ENCODE measurements around the gene HMOX1. TPM values are rescaled to one million over a fixed set of nuclear protein-coding genes. Genes with fewer than 3 reads are reported as not detected.
A peak's percentile ranks its signal among the peaks of the same experiment; 100 is the strongest.

HMOX1 gene
- total and polyA plus RNA-seq, 5 donors from 2014 or later: 0.93 to 2.9 (median 1.7) TPM; not detected in 1

DNA sequence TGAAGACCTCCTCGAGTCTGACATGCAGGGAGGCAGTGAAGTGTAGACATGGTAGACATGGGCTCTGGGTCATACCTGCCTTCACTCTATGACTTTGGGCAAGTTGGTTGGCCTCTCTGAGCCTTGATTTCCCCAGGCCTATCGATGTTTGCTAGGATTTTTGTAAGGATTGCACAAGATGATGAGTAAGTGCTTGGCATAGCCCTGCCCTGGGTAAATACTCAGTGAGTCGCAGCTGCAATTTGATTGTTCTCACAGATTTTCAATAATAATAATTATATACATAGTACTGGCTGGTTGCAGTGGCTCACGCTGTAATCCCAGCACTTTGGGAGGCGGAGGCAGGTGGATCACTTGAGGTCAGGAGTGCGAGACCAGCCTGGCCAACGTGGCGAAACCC, 37.2 kb downstream of the HMOX1 start:
- no peaks in the 10 kb centered on the region for H3K27me3 ChIP-seq (ENCODE audit: control insufficient read depth, insufficient read depth, low read length)
- DNase-seq (no peak), ATAC-seq (ENCODE audit: low read depth in 2 of 2) (no peak)
- H3K36me3 ChIP-seq (ENCODE audit: control insufficient read depth, insufficient read depth, low read length): peaks cover 93% of the 10 kb centered on the region
- no peaks in the 10 kb centered on the region for H3K27me3 Mint-ChIP-seq
- H3K27ac Mint-ChIP-seq: no peak overlapping the region
- H3K27ac ChIP-seq (ENCODE audit: insufficient read depth, low read length, poor library complexity, severe bottlenecking): no peak overlapping the region
- no peak overlapping the region for H3K4me3 ChIP-seq (ENCODE audit: low read depth, low read length)
- H3K4me3 Mint-ChIP-seq: no peak overlapping the region
- peaks cover 0 to 2% (median 0%) of the 10 kb centered on the region in 4 donors for H3K4me1 Mint-ChIP-seq
- H3K9me3 ChIP-seq (ENCODE audit: control insufficient read depth in 2 of 2, low read length in 2 of 2): no peaks in the 10 kb centered on the region
- no peaks in the 10 kb centered on the region for H3K4me1 ChIP-seq (ENCODE audit: control insufficient read depth, insufficient read depth, low read length, poor library complexity, severe bottlenecking)
- H3K36me3 Mint-ChIP-seq: peaks cover 51% of the 10 kb centered on the region
- H3K9me3 Mint-ChIP-seq: no peaks in the 10 kb centered on the region

DNA sequence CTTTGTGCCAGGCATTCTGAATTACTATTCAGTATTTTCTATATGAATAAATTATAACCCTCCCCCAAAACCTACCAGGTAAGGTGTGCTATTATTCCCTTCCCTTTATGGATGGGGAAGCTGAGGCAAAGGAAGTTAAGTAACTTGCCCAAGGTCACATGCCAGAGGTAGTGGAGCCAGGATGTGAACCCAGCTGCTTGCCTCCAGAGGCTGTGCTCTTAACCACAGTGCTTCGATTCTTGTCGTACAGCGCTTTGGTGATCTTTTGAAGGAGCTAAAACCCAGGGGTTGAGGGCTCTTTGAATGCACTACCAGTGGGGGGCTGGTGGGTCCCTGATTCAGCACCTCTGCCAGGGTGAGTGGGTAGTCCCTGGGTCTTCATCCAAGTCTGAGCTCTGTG, 37.8 kb downstream of the HMOX1 start:
- H3K36me3 ChIP-seq (ENCODE audit: control insufficient read depth, insufficient read depth, low read length): peaks cover 93% of the 10 kb centered on the region
- Mint-ChIP-seq H3K36me3 (peaks cover 48% of the 10 kb centered on the region), H3K9me3 (no peaks in the 10 kb centered on the region), H3K4me3 (no peak overlapping the region), H3K4me1 (peaks cover 0 to 2% (median 0%) of the 10 kb centered on the region in 4 donors), H3K27ac (no peak overlapping the region), H3K27me3 (no peaks in the 10 kb centered on the region)
- no peak overlapping the region for H3K4me3 ChIP-seq (ENCODE audit: low read depth, low read length)
- no peak for DNase-seq
- H3K27me3 ChIP-seq (ENCODE audit: control insufficient read depth, insufficient read depth, low read length): no peaks in the 10 kb centered on the region
- H3K27ac ChIP-seq (ENCODE audit: insufficient read depth, low read length, poor library complexity, severe bottlenecking): no peak overlapping the region
- H3K4me1 ChIP-seq (ENCODE audit: control insufficient read depth, insufficient read depth, low read length, poor library complexity, severe bottlenecking): no peaks in the 10 kb centered on the region
- ATAC-seq (ENCODE audit: low read depth in 2 of 2): no peak
- no peaks in the 10 kb centered on the region for H3K9me3 ChIP-seq (ENCODE audit: control insufficient read depth in 2 of 2, low read length in 2 of 2)

DNA sequence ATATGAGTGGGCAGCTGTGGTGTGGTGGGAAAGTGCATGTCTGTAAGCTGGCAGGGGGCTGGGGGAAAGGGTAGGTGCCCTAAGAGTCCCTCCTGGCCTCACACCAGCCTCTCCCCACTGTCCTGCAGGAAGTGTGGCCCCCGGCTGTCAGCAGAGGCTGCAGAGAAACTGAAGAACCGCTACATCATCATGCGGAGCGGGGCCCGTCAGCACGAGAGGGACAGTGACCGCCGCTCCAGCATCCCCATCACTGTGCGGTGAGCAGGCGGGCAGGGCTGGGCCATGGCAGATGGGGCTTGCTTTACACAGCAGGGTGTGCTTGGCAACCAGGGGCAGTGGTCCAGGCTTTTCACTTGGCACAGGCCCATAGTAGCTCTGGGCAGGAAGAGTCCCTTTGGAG, 38.9 kb downstream of the HMOX1 start:
- ATAC-seq (ENCODE audit: low read depth in 2 of 2) (no peak), DNase-seq (no peak)
- Histone ChIP-seq H3K4me3 (ENCODE audit: low read depth, low read length) (no peak overlapping the region), H3K36me3 (ENCODE audit: control insufficient read depth, insufficient read depth, low read length) (peaks cover 95% of the 10 kb centered on the region), H3K9me3 (ENCODE audit: control insufficient read depth in 2 of 2, low read length in 2 of 2) (no peaks in the 10 kb centered on the region), H3K27me3 (ENCODE audit: control insufficient read depth, insufficient read depth, low read length) (no peaks in the 10 kb centered on the region), H3K27ac (ENCODE audit: insufficient read depth, low read length, poor library complexity, severe bottlenecking) (no peak overlapping the region), H3K4me1 (ENCODE audit: control insufficient read depth, insufficient read depth, low read length, poor library complexity, severe bottlenecking) (no peaks in the 10 kb centered on the region)
- Mint-ChIP-seq H3K27ac (no peak overlapping the region), H3K4me3 (no peak overlapping the region), H3K27me3 (no peaks in the 10 kb centered on the region), H3K36me3 (peaks cover 53% of the 10 kb centered on the region), H3K4me1 (peaks cover 0 to 3% (median under 1%) of the 10 kb centered on the region in 4 donors), H3K9me3 (no peaks in the 10 kb centered on the region)

DNA sequence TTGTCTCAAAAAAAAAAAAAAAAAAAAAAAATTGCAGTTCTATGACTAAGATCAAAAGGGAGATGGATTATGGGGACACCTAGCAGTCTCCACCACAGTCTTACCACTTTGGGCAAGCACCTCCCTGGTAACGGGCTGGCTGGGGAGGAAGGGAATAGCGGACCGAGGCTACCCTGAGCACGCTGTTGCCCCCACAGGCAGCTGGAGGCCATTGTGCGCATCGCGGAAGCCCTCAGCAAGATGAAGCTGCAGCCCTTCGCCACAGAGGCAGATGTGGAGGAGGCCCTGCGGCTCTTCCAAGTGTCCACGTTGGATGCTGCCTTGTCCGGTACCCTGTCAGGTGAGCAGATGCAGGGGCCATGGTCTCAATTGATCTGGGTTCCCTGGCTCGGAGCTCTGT, 40.2 kb downstream of the HMOX1 start:
- H3K27me3 Mint-ChIP-seq: no peaks in the 10 kb centered on the region
- H3K4me3 Mint-ChIP-seq: no peak overlapping the region
- ATAC-seq (ENCODE audit: low read depth in 2 of 2): no peak
- Histone ChIP-seq H3K9me3 (ENCODE audit: control insufficient read depth in 2 of 2, low read length in 2 of 2) (no peaks in the 10 kb centered on the region), H3K27me3 (ENCODE audit: control insufficient read depth, insufficient read depth, low read length) (no peaks in the 10 kb centered on the region), H3K27ac (ENCODE audit: insufficient read depth, low read length, poor library complexity, severe bottlenecking) (no peak overlapping the region), H3K36me3 (ENCODE audit: control insufficient read depth, insufficient read depth, low read length) (peaks cover 91% of the 10 kb centered on the region), H3K4me1 (ENCODE audit: control insufficient read depth, insufficient read depth, low read length, poor library complexity, severe bottlenecking) (no peaks in the 10 kb centered on the region), H3K4me3 (ENCODE audit: low read depth, low read length) (no peak overlapping the region)
- H3K4me1 Mint-ChIP-seq: peaks cover 0 to 3% (median 0%) of the 10 kb centered on the region in 4 donors
- no peak for DNase-seq
- H3K36me3 Mint-ChIP-seq: peaks cover 42% of the 10 kb centered on the region
- no peak overlapping the region for H3K27ac Mint-ChIP-seq
- no peaks in the 10 kb centered on the region for H3K9me3 Mint-ChIP-seq

DNA sequence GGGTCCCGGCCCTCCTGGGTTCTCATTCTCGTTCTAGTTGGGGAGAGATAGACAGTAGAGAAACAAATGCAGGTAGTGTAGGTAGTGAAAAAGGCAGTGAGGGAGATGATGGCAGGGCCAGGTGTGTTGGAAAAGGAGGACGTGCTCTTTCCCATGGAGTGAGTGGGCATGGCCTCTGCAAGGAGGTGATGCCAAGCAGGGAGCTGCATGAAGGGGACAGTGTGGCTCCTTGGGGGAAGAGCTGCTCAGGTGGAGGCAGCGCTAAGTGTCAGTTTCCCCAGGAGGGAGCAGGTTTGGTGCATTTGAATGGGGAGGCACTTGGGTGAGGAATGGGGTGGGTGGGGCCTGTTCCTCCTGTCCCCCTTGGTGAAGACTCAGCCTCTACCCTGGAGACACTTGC, 41.2 kb downstream of the HMOX1 start:
- ATAC-seq (ENCODE audit: low read depth in 2 of 2) (no peak), DNase-seq (no peak)
- H3K27ac Mint-ChIP-seq: no peak overlapping the region
- peaks cover 0 to 3% (median 1%) of the 10 kb centered on the region in 4 donors for H3K4me1 Mint-ChIP-seq
- no peaks in the 10 kb centered on the region for H3K9me3 Mint-ChIP-seq
- Histone ChIP-seq H3K4me1 (ENCODE audit: control insufficient read depth, insufficient read depth, low read length, poor library complexity, severe bottlenecking) (no peaks in the 10 kb centered on the region), H3K4me3 (ENCODE audit: low read depth, low read length) (no peak overlapping the region), H3K9me3 (ENCODE audit: control insufficient read depth in 2 of 2, low read length in 2 of 2) (no peaks in the 10 kb centered on the region), H3K27ac (ENCODE audit: insufficient read depth, low read length, poor library complexity, severe bottlenecking) (no peak overlapping the region), H3K27me3 (ENCODE audit: control insufficient read depth, insufficient read depth, low read length) (no peaks in the 10 kb centered on the region), H3K36me3 (ENCODE audit: control insufficient read depth, insufficient read depth, low read length) (peaks cover 88% of the 10 kb centered on the region)
- no peak overlapping the region for H3K4me3 Mint-ChIP-seq
- no peaks in the 10 kb centered on the region for H3K27me3 Mint-ChIP-seq
- peaks cover 37% of the 10 kb centered on the region for H3K36me3 Mint-ChIP-seq

DNA sequence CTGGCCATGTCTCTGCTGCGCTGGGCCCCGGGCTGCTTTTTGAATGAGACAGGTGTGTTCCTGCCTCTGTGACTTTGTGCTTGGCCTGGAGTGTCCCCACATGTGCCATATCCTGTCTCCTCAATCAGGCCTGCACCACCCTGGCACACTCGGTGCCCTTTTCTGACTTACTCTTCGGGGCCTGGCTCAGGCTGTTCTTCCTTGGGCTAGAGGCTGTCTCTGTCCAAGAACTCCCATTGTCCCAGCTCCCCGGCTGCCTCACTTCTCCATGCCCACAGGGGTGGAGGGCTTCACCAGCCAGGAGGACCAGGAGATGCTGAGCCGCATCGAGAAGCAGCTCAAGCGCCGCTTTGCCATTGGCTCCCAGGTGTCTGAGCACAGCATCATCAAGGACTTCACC, 42.0 kb downstream of the HMOX1 start:
- H3K27ac Mint-ChIP-seq: peak overlapping the region in 1 of 3 donors; percentile 40
- H3K36me3 ChIP-seq (ENCODE audit: control insufficient read depth, insufficient read depth, low read length): peaks cover 81% of the 10 kb centered on the region

DNA sequence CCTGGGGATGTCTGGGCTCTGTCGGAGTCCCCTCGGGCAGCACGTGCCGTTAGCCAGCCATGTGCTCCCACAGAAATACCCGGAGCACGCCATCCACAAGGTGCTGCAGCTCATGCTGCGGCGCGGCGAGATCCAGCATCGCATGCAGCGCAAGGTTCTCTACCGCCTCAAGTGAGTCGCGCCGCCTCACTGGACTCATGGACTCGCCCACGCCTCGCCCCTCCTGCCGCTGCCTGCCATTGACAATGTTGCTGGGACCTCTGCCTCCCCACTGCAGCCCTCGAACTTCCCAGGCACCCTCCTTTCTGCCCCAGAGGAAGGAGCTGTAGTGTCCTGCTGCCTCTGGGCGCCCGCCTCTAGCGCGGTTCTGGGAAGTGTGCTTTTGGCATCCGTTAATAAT, 43.2 kb downstream of the HMOX1 start:
- H3K27ac ChIP-seq (ENCODE audit: insufficient read depth, low read length, poor library complexity, severe bottlenecking): no peak overlapping the region
- no peaks in the 10 kb centered on the region for H3K9me3 ChIP-seq (ENCODE audit: control insufficient read depth in 2 of 2, low read length in 2 of 2)
- ATAC-seq (ENCODE audit: low read depth in 2 of 2) (no peak), DNase-seq (no peak)
- H3K4me1 ChIP-seq (ENCODE audit: control insufficient read depth, insufficient read depth, low read length, poor library complexity, severe bottlenecking): no peaks in the 10 kb centered on the region
- Mint-ChIP-seq H3K27me3 (no peaks in the 10 kb centered on the region), H3K9me3 (no peaks in the 10 kb centered on the region), H3K4me3 (no peak overlapping the region), H3K36me3 (peaks cover 32% of the 10 kb centered on the region), H3K27ac (peak overlapping the region in 1 of 3 donors; percentile 84), H3K4me1 (peaks cover 0 to 3% (median 1%) of the 10 kb centered on the region in 4 donors)
- no peak overlapping the region for H3K4me3 ChIP-seq (ENCODE audit: low read depth, low read length)
- H3K27me3 ChIP-seq (ENCODE audit: control insufficient read depth, insufficient read depth, low read length): no peaks in the 10 kb centered on the region
- H3K36me3 ChIP-seq (ENCODE audit: control insufficient read depth, insufficient read depth, low read length): peaks cover 72% of the 10 kb centered on the region

More for the DNA sequence above, 42.0 kb downstream of the HMOX1 start:
- no peak overlapping the region for H3K27ac ChIP-seq (ENCODE audit: insufficient read depth, low read length, poor library complexity, severe bottlenecking)
- H3K4me1 ChIP-seq (ENCODE audit: control insufficient read depth, insufficient read depth, low read length, poor library complexity, severe bottlenecking): no peaks in the 10 kb centered on the region
- H3K4me3 ChIP-seq (ENCODE audit: low read depth, low read length): no peak overlapping the region
- no peak overlapping the region for H3K4me3 Mint-ChIP-seq
- no peaks in the 10 kb centered on the region for H3K9me3 ChIP-seq (ENCODE audit: control insufficient read depth in 2 of 2, low read length in 2 of 2)
- peaks cover 0 to 3% (median 1%) of the 10 kb centered on the region in 4 donors for H3K4me1 Mint-ChIP-seq
- no peaks in the 10 kb centered on the region for H3K27me3 Mint-ChIP-seq
- DNase-seq (no peak), ATAC-seq (ENCODE audit: low read depth in 2 of 2) (no peak)
- no peaks in the 10 kb centered on the region for H3K27me3 ChIP-seq (ENCODE audit: control insufficient read depth, insufficient read depth, low read length)
- peaks cover 34% of the 10 kb centered on the region for H3K36me3 Mint-ChIP-seq
- H3K9me3 Mint-ChIP-seq: no peaks in the 10 kb centered on the region

DNA sequence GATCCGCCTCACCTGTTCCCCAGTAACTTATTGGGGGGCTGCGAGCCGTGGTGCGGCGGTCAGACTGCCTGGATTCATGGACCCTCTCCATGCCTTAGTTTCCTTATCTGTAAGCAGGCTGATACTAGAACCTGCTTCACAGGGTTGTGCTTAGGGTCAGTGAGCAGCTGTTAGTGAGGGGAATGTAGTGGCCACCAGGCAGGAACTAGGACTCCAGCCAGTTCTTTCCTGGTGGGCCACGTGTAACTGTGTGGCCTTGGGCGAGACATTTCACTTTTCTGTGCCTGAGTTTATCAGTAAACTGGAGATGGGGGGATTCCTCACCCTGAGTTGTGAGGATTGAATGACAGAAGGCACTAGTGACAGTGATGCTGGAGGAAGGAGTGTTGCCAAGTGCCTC, 43.9 kb downstream of the HMOX1 start:
- no peaks in the 10 kb centered on the region for H3K9me3 Mint-ChIP-seq
- H3K27ac Mint-ChIP-seq: no peak overlapping the region
- no peak for ATAC-seq (ENCODE audit: low read depth in 2 of 2)
- Histone ChIP-seq H3K9me3 (ENCODE audit: control insufficient read depth in 2 of 2, low read length in 2 of 2) (no peaks in the 10 kb centered on the region), H3K27me3 (ENCODE audit: control insufficient read depth, insufficient read depth, low read length) (no peaks in the 10 kb centered on the region), H3K4me3 (ENCODE audit: low read depth, low read length) (no peak overlapping the region), H3K4me1 (ENCODE audit: control insufficient read depth, insufficient read depth, low read length, poor library complexity, severe bottlenecking) (no peaks in the 10 kb centered on the region), H3K27ac (ENCODE audit: insufficient read depth, low read length, poor library complexity, severe bottlenecking) (no peak overlapping the region), H3K36me3 (ENCODE audit: control insufficient read depth, insufficient read depth, low read length) (peaks cover 65% of the 10 kb centered on the region)
- no peaks in the 10 kb centered on the region for H3K27me3 Mint-ChIP-seq
- H3K4me1 Mint-ChIP-seq: peaks cover 0 to 3% (median 1%) of the 10 kb centered on the region in 4 donors
- H3K36me3 Mint-ChIP-seq: peaks cover 26% of the 10 kb centered on the region
- H3K4me3 Mint-ChIP-seq: no peak overlapping the region
- DNase-seq: no peak
